ENCODE measurements around the gene MAPKAP1. TPM values are rescaled to one million over a fixed set of nuclear protein-coding genes. Genes with fewer than 3 reads are reported as not detected.

Gene MAPKAP1
- total RNA-seq, 1 donor from 2014 or later, result 146 TPM

- ATAC-seq, result no peak
- DNase-seq, result no peak
- intact Hi-C loops (cut with micrococcal nuclease), result no loop called here
Observed at GRCh38 chr9:125435776-125436612, 271.0 kb downstream of the MAPKAP1 start.

DNA sequence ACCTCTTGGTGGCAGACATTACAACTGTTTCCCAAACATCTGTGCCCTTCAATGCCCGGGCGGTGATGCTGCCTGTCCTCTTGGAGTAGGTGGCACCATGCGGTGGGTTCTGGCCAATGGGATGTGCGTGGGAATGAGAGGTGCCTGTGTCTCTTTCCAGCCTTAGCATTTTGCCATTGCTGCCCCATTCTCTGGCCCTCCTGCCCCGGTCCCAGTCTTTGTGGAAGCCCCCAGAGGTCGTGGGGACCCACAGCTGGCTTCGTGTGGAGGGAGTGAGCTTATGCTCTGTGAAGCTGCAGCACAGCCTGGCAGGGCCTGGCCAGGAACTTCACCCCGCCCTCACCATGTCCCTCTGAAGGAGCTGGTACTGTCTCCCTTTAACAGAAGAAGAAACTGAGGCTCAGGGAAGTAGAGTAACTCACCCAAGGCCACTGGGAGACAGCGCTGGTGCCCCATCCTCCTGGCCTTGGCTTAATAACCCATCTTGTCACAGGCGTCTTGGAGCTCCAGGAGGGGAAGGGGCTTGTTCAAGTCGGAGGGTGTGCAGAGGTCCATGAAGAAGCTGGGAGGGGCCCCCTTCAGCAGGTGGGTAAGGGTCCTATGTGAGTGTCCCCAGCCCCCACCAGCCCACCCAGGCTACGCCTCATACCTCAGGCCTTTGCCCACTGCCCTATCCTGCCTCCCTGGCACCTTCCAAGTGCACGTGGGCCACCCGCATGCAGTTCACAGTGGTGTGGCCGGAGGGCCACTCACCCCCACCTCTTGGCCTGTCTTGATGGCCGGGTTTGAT, 271.8 kb downstream of the MAPKAP1 start:
- no peak for DNase-seq
- intact Hi-C loops (cut with micrococcal nuclease), result no loop called here
- ATAC-seq, result no peak

DNA sequence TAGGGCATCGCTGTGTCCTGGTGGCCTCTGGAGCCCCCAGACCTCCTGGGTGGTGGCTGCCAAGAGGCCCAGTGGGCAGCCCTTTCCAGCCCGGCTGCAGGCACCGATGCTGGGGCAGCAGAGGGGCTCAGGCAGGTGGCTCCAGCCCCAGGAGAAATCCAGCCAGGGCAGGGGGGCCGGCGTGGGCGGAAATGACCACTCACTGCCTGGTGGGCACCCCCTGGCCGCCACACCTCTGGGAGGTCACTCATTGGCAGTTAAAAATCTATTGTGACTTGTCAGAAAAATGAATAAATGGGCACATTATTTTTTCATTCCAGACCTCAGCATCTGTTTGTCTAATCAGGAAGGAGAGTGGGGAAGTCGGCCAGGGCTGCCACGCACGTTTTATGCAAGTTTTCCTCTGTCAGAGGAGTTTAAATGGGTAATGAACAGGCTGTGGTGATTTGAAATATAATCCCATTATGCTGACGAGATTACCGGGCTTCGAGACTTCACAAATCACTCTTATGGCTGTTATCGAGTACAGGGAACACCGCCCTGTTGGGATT, 273.5 kb downstream of the MAPKAP1 start:
- intact Hi-C loops (cut with micrococcal nuclease), result no loop called here
- no peak for DNase-seq
- no peak for ATAC-seq

- intact Hi-C loops (cut with micrococcal nuclease), result no loop called here
- no peak for DNase-seq
- ATAC-seq, result no peak
Observed at GRCh38 chr9:125432715-125433385, 274.2 kb downstream of the MAPKAP1 start.

GRCh38 chr9:125431741-125432271, 275.2 kb downstream of the MAPKAP1 start:
- no peak for ATAC-seq
- intact Hi-C loops (cut with micrococcal nuclease), result no loop called here
- no peak for DNase-seq

DNA sequence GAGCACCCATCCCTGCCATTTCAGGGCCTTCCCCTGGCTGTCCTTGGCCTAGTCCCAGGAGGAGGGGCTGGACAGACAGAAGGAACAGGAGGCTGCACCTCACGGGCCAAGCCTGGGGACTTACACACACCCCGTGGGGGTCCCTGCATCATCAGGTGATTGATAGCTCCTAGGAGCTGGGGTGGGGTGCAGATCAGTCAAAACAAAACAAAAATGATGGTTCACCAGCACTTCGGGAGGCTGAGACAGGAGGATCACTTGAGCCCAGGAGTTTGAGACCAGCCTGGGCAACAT, 276.0 kb downstream of the MAPKAP1 start:
- intact Hi-C loops (cut with micrococcal nuclease), result no loop called here
- DNase-seq (no peak), ATAC-seq (no peak)

- ATAC-seq (no peak), DNase-seq (no peak)
- intact Hi-C loops (cut with micrococcal nuclease), result no loop called here
Observed at GRCh38 chr9:125430161-125431011, 276.6 kb downstream of the MAPKAP1 start.

- intact Hi-C loops (cut with micrococcal nuclease), result no loop called here
- no peak for ATAC-seq
Observed at GRCh38 chr9:125429476-125430160, 277.4 kb downstream of the MAPKAP1 start.

DNA sequence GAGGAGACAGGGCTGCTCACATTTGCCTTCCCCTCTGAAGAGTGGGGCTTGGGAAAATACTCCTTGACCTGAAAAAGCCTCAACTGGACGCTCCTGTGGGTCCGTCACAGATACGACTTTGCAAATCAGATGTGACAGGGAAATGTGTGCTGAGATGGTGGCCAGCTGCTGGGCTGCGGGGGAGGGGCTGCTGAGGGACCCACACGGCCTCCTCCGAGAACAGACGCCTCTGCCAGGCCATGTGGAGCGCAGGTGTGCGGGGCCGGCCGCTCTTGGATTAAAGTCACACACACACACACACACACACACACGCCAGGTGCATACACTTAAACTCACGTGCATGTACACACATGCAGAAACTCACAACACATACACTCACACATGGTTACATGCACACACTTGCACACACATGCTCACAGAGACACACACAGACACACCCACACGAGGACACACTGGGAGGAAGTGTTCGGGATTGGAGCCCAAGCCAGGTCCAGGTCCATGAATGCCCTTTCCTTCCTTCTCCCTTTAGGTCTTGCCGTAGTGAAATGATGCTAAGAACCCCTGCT, 278.0 kb downstream of the MAPKAP1 start:
- ATAC-seq (no peak), DNase-seq (no peak)
- intact Hi-C loops (cut with micrococcal nuclease), result no loop called here

More at GRCh38 chr9:125429476-125430160, 277.4 kb downstream of the MAPKAP1 start:
- DNase-seq, result no peak

DNA sequence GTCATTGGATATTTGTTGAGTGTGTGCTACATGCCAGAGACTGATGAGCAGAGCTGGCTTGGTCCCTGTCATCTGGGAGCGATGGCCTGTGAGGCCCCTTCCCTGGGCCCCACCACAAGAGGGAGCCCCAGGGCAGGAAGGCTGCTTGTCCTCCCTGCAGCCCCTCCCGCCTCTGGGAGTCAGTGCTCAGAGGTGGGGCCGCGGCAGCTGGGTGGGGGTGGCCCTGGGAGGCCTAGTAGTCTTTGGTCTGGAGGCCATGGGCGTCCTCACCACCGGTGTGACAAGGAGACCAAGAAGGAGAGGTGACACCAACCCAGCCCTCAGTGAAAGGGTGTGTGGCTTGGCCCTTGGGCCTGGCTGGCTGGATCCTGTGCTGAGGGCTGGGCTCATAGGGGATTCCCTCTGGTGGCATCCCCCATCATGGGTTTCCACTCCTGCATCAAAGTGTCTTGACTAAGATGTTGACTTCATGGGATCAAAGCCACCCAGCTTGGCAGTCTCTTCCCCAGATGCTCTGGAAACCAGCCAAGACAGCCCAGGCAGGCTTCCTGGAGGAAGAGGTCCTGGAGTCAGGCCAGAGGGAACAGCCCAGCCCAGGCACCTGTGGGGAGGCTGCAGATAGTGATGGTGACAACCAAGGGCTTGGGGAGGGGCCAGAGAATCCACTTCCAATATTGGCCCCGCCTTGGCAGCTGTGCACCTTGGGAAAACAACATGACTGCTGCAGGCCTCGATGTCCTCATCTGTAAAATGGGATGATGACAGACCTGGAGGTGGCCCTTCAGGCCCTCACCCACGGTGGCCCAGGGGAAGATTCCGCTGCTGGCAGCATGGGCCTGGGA, 278.7 kb downstream of the MAPKAP1 start:
- ATAC-seq (peak; percentile 62), DNase-seq (no peak)
- intact Hi-C loops (cut with micrococcal nuclease), result no loop called here

- intact Hi-C loops (cut with micrococcal nuclease), result no loop called here
- DNase-seq, result no peak
Observed at GRCh38 chr9:125427556-125427955, 279.5 kb downstream of the MAPKAP1 start.

GRCh38 chr9:125426926-125427325, 280.1 kb downstream of the MAPKAP1 start:
- ATAC-seq, result no peak
- no peak for DNase-seq
- intact Hi-C loops (cut with micrococcal nuclease), result no loop called here

More at GRCh38 chr9:125427556-125427955, 279.5 kb downstream of the MAPKAP1 start:
- no peak for ATAC-seq

GRCh38 chr9:125425901-125426515, 281.0 kb downstream of the MAPKAP1 start:
- no peak for ATAC-seq

DNA sequence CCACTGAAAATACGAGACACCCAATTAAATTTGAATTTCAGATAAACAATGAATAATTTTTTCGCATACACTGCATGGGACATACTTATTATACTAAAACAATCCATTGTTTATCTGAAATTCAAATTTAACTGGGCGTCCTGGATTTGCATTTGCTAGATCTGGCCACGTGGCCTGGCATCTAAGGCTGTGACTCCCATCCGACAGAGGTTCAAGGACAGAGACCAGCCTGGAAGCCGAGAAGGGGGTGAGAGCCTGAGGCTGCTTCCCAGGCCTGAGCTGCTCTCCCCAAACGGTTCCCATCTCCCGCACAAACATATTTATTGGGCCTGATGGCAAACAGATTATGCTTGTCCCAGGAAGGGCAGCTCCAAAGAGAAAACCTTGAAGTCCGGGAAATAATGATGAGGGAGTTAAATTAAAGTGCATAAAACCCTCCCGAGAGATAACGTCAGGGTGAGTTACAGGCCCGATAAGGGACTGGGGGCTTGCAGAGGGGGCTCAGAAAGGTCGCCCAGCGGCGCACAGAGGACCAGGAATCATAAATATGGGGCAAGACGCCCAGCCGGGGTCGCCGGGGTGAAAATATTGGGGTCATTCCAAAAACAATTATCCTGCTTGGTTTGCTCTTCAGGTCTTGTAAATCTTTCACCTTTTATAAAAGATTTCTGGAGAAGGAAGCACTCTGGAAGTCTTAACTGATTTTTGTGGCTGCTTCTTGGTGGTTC, 281.7 kb downstream of the MAPKAP1 start:
- ATAC-seq (no peak), DNase-seq (no peak)
- intact Hi-C loops (cut with micrococcal nuclease), result no loop called here

More at GRCh38 chr9:125425901-125426515, 281.0 kb downstream of the MAPKAP1 start:
- intact Hi-C loops (cut with micrococcal nuclease), result no loop called here
- DNase-seq, result no peak

DNA sequence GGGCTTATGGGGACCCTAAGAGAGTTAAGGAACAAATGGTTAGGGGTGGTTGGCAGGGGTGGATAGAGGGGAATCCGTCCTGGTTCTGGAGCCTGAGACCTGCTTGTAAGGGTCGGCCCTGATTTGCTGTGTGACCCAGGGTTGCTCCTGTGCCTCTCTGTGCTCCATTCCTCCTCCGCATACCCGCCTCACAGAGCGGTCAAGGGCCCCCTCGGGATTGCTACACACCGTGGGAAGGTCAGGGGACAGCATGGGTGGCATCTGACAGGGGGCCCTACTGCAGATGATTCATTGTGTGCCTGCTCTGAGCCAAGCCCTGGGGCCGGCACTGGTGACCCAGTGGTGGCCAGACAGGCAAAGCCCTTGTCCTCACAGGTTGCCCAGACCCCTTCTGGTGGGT, 283.0 kb downstream of the MAPKAP1 start:
- intact Hi-C loops (cut with micrococcal nuclease), result no loop called here
- no peak for ATAC-seq
- no peak for DNase-seq

DNA sequence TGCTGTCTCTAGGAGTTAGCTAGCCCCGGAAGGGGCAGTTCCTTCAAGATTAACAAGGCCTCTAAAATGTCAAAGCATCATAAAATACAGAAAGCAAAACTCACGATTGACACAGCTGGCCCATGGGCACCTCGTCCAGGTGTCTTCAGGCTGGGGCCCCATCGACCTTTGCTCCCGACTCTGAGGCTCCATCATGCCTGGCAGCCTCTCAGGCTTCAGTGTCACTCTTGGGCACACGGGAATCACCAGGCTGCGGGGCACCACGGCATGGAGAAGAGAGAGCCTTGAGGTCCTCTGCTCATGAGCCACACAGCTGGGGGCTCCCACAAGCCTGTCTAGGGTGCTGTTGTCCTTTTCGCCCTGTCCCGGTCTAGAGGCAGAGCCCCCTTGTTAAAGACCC, 284.2 kb downstream of the MAPKAP1 start:
- intact Hi-C loops (cut with micrococcal nuclease), result no loop called here
- no peak for DNase-seq

More for the DNA sequence above, 284.2 kb downstream of the MAPKAP1 start:
- ATAC-seq, result no peak

All from left ventricle myocardium superior (tissue), 1 donor.